H9 (cell line): ENCODE measurements around the gene LRRFIP2. TPM values are rescaled to one million over a fixed set of nuclear protein-coding genes. Genes with fewer than 3 reads are reported as not detected.

Experiments used
- DNase-seq: peaks from one replicate; pipeline ENCODE4 v3.0.0-alpha.2; 2017
- H2AFZ ChIP-seq: one replicate; pipeline ENCODE4 v1.6.1; 2013; ENCODE audit warnings: mild to moderate bottlenecking, low read length, control low read depth, moderate library complexity
- H2AK5ac ChIP-seq: 2 replicates; pipeline ENCODE4 v1.6.1; 2013; ENCODE audit warnings: low read length, control low read depth, mixed read lengths; ENCODE audit not compliant: insufficient read length
- H2BK120ac ChIP-seq: one replicate; pipeline ENCODE4 v1.6.1; 2013; ENCODE audit warnings: low read depth, mild to moderate bottlenecking, low read length, control low read depth, inconsistent platforms; ENCODE audit not compliant: poor library complexity, severe bottlenecking
- H2BK12ac ChIP-seq: 2 replicates; pipeline ENCODE4 v1.6.1; 2013; ENCODE audit warnings: low read length, control low read depth, mixed read lengths, low read depth; ENCODE audit not compliant: insufficient read length
- H2BK15ac ChIP-seq: 2 replicates; pipeline ENCODE4 v1.6.1; 2013; ENCODE audit warnings: low read depth, low read length, control low read depth
- H2BK20ac ChIP-seq: one replicate; pipeline ENCODE4 v1.6.1; 2013; ENCODE audit warnings: low read depth, mild to moderate bottlenecking, low read length, control low read depth, inconsistent platforms; ENCODE audit not compliant: poor library complexity, severe bottlenecking
- H2BK5ac ChIP-seq: 2 replicates; pipeline ENCODE4 v1.6.1; 2013; ENCODE audit warnings: low read length, control low read depth, mixed read lengths; ENCODE audit not compliant: insufficient read length
- H3K14ac ChIP-seq: 2 replicates; pipeline ENCODE4 v1.6.1; 2013; ENCODE audit warnings: low read length, control low read depth; ENCODE audit not compliant: insufficient read depth
- H3K18ac ChIP-seq: 2 replicates; pipeline ENCODE4 v1.6.1; 2013; ENCODE audit warnings: low read depth, mild to moderate bottlenecking, mixed read lengths, low read length, control low read depth; ENCODE audit not compliant: insufficient read length
- H3K23ac ChIP-seq: 2 replicates; pipeline ENCODE4 v1.6.1; 2013; ENCODE audit warnings: low read length, control low read depth, mixed read lengths, low read depth; ENCODE audit not compliant: insufficient read length
- H3K23me2 ChIP-seq: 2 replicates; pipeline ENCODE4 v1.6.1; 2013; ENCODE audit warnings: low read depth, mild to moderate bottlenecking, mixed read lengths, low read length, control low read depth; ENCODE audit not compliant: insufficient read length, poor library complexity, severe bottlenecking
- H3K27ac ChIP-seq: 2 replicates; pipeline ENCODE4 v1.5.1; 2013; ENCODE audit warnings: low read length, control low read depth, mixed read lengths, low read depth; ENCODE audit not compliant: insufficient read length
- H3K27me3 ChIP-seq: 2 replicates; pipeline ENCODE4 v1.6.1; 2013; ENCODE audit warnings: low read length, control low read depth, inconsistent platforms; ENCODE audit not compliant: insufficient read depth
- H3K4ac ChIP-seq: 2 replicates; pipeline ENCODE4 v1.6.1; 2013; ENCODE audit warnings: low read depth, mild to moderate bottlenecking, control low read depth, inconsistent platforms, low read length, moderate library complexity
- H3K4me1 ChIP-seq: 2 replicates; pipeline ENCODE4 v1.6.1; 2013; ENCODE audit warnings: low read length, control low read depth, inconsistent platforms; ENCODE audit not compliant: insufficient read depth
- H3K4me2 ChIP-seq: 2 replicates; pipeline ENCODE4 v1.6.1; 2013; ENCODE audit warnings: low read length, control low read depth, mixed read lengths; ENCODE audit not compliant: insufficient read length, insufficient read depth
- H3K56ac ChIP-seq: 2 replicates; pipeline ENCODE4 v1.6.1; 2013; ENCODE audit warnings: low read depth, mild to moderate bottlenecking, mixed read lengths, low read length, control low read depth; ENCODE audit not compliant: insufficient read length
- H3K79me1 ChIP-seq: 2 replicates; pipeline ENCODE4 v1.6.1; 2013; ENCODE audit warnings: low read depth, mild to moderate bottlenecking, moderate library complexity, low read length, control low read depth, inconsistent platforms; ENCODE audit not compliant: insufficient read depth, poor library complexity, severe bottlenecking
- H3K79me2 ChIP-seq: 2 replicates; pipeline ENCODE4 v1.6.1; 2013; ENCODE audit warnings: low read length, control low read depth, inconsistent platforms; ENCODE audit not compliant: insufficient read depth
- H3K9ac ChIP-seq: 2 replicates; pipeline ENCODE4 v1.6.1; 2013; ENCODE audit warnings: low read length, control low read depth, mixed read lengths; ENCODE audit not compliant: insufficient read length; ENCODE audit errors: extremely low read depth
- H3K9me3 ChIP-seq: one replicate; pipeline ENCODE4 v1.6.1; 2013; ENCODE audit warnings: low read depth, low read length, inconsistent platforms; ENCODE audit not compliant: control insufficient read depth
- H3T11ph ChIP-seq: one replicate; pipeline ENCODE4 v1.6.1; 2013; ENCODE audit warnings: mild to moderate bottlenecking, low read length, control low read depth, inconsistent platforms
- H4K20me1 ChIP-seq: one replicate; pipeline ENCODE4 v1.6.1; 2013; ENCODE audit not compliant: control insufficient read depth, insufficient read length, insufficient read depth
- H4K5ac ChIP-seq: 2 replicates; pipeline ENCODE4 v1.6.1; 2013; ENCODE audit warnings: low read depth, mild to moderate bottlenecking, mixed read lengths, low read length, control low read depth; ENCODE audit not compliant: insufficient read length
- H4K8ac ChIP-seq: replicated peaks from 2 replicates; pipeline ENCODE4 v1.6.1; 2013; ENCODE audit warnings: low read length, control low read depth, mixed read lengths, low read depth; ENCODE audit not compliant: insufficient read length
- H4K91ac ChIP-seq: 2 replicates; pipeline ENCODE4 v1.6.1; 2013; ENCODE audit warnings: low read depth, mild to moderate bottlenecking, moderate library complexity, mixed read lengths, low read length, control low read depth; ENCODE audit not compliant: insufficient read length
- H3K27ac Mint-ChIP-seq, 3 experiments: 2 replicates in 2 of 3; 3 replicates in 1 of 3; pipeline ENCODE4 v1.8.0; 2020 to 2021; ENCODE audit warnings: mixed read lengths in 3 of 3, mild to moderate bottlenecking in 1 of 3, moderate library complexity in 1 of 3
- H3K27me3 Mint-ChIP-seq: 2 replicates; pipeline ENCODE4 v1.8.0; 2021; ENCODE audit warnings: low read depth, mild to moderate bottlenecking, moderate library complexity, mixed read lengths
- H3K36me3 Mint-ChIP-seq, 3 experiments: 2 replicates in 2 of 3; 3 replicates in 1 of 3; pipeline ENCODE4 v1.8.0; 2020 to 2021; ENCODE audit warnings: low read depth in 3 of 3, mixed read lengths in 3 of 3; ENCODE audit not compliant: insufficient read depth in 1 of 3
- H3K4me1 Mint-ChIP-seq, 2 experiments: 2 replicates each; pipeline ENCODE4 v1.8.0; 2020; ENCODE audit warnings: mixed read lengths in 2 of 2
- H3K4me3 Mint-ChIP-seq, 2 experiments: 2 replicates in 1 of 2; 3 replicates in 1 of 2; pipeline ENCODE4 v1.8.0; 2020 to 2021; ENCODE audit warnings: mild to moderate bottlenecking in 2 of 2, mixed read lengths in 2 of 2, moderate library complexity in 1 of 2
- H3K9me3 Mint-ChIP-seq, 2 experiments: 2 replicates in 1 of 2; 3 replicates in 1 of 2; pipeline ENCODE4 v1.8.0; 2020; ENCODE audit warnings: mild to moderate bottlenecking in 2 of 2, mixed read lengths in 2 of 2, moderate library complexity in 1 of 2
- total RNA-seq: library from RNA; stranded (reverse); gene quantifications from 2 replicates; pipeline ENCODE4 v1.2.1, GENCODE V29; 2021
- TF ChIP-seq, protein P1 (sequence below): fragments of 200-600 bp; sonication (generic); conservative IDR thresholded peaks from 3 replicates; pipeline ENCODE4 v1.8.0; 2021; ENCODE audit warnings: antibody characterized with exemption, mild to moderate bottlenecking

Gene LRRFIP2
- total RNA-seq, 1 experiment from 2014 or later, result 30.7 TPM

- Histone ChIP-seq H3K4me1 (no peaks in the 10 kb centered on the region), H2BK120ac (no peak overlapping the region), H3K18ac (no peak overlapping the region), H3K23me2 (no peaks in the 10 kb centered on the region), H3K9me3 (no peaks in the 10 kb centered on the region), H4K20me1 (no peaks in the 10 kb centered on the region), H3K79me1 (no peaks in the 10 kb centered on the region), H2AK5ac (no peak overlapping the region), H3K23ac (no peak overlapping the region), H3K4me2 (no peak overlapping the region), H3K4ac (no peak overlapping the region), H2AFZ (no peak overlapping the region), H2BK15ac (no peak overlapping the region), H3K56ac (no peak overlapping the region), H3T11ph (no peak overlapping the region), H3K14ac (no peak overlapping the region), H4K5ac (no peak overlapping the region), H2BK12ac (no peak overlapping the region), H4K8ac (no peak overlapping the region), H3K27me3 (no peaks in the 10 kb centered on the region), H4K91ac (no peak overlapping the region), H2BK20ac (no peak overlapping the region), H3K9ac (no peak overlapping the region), H3K27ac (no peak overlapping the region), H2BK5ac (no peak overlapping the region), H3K79me2 (no peaks in the 10 kb centered on the region)
- Mint-ChIP-seq H3K9me3 (no peaks in the 10 kb centered on the region), H3K27ac (no peak overlapping the region), H3K4me3 (no peak overlapping the region), H3K27me3 (no peaks in the 10 kb centered on the region), H3K36me3 (no peaks in the 10 kb centered on the region), H3K4me1 (peaks cover 0 to 5% of the 10 kb centered on the region in 2 experiments; a peak in 2 of 4 replicates)
- DNase-seq, result no peak
- TF ChIP-seq, protein P1, sequence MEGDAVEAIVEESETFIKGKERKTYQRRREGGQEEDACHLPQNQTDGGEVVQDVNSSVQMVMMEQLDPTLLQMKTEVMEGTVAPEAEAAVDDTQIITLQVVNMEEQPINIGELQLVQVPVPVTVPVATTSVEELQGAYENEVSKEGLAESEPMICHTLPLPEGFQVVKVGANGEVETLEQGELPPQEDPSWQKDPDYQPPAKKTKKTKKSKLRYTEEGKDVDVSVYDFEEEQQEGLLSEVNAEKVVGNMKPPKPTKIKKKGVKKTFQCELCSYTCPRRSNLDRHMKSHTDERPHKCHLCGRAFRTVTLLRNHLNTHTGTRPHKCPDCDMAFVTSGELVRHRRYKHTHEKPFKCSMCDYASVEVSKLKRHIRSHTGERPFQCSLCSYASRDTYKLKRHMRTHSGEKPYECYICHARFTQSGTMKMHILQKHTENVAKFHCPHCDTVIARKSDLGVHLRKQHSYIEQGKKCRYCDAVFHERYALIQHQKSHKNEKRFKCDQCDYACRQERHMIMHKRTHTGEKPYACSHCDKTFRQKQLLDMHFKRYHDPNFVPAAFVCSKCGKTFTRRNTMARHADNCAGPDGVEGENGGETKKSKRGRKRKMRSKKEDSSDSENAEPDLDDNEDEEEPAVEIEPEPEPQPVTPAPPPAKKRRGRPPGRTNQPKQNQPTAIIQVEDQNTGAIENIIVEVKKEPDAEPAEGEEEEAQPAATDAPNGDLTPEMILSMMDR, result no peak
These were observed 74.9 kb downstream of the LRRFIP2 start for GRCh38 chr3:37099469-37099868.
